ENCODE measurements around the gene AGBL4. TPM values are rescaled to one million over a fixed set of nuclear protein-coding genes. Genes with fewer than 3 reads are reported as not detected.

Gene AGBL4
- total RNA-seq, 1 experiment from 2014 or later = not detected

DNA sequence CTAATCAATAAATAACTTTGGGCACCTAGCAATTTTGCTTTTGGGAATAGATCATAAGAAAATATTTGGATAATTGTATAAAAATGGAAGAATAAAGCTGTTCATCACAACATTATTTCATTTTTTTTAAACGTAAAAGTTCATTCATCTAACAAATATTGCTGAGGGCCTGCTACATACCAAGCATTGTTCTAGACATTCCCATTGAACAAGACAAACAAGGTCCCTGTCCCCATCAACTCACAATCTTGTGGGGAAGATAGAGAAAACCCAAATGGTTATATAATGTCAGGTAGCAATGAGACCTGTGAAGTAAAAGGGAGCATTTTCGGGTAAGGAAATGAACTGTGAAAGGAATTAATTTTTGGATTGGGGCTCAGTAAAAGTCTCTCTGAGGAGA, 1193.0 kb downstream of the AGBL4 start:
- DNase-seq (ENCODE audit: low read depth) = no peak

DNA sequence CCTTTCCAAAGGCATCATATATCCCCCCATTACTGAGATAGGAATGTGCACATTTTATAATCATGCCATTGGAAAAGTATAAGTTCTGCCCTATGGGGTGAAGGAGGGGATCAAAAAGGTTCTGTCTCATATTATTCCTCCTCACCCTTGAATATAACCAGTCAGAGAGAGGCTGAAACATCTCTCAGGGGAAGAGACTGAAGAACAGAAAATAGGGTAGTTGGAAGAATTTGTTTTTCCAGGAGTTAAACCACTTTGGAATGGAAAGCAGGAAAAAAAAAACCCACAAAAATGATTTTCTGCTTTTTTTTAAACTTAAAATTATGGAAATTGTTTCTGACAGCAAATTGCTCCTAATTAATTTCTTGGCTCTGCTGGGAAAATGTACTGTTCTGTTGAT, 1194.3 kb downstream of the AGBL4 start:
- no peak for DNase-seq (ENCODE audit: low read depth)

DNA sequence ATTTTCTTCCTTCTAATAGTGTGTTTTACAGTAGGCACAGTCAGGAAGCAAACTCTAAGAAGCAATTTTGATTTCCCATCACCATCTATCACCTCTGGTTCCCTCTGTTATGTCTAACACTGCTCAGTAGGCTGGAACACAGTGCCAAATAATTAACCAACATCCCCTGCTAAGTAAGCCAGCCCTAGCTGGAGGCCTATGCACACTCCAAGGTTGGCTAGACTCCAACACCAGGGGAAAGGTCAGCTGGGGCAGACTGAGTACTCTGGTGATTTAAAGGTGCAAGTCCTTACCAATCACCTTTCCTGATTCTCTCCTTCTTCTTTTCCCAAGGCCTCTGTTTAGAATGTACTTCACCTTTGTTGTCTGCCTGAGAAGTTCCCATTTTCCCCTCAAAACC, 1200.6 kb downstream of the AGBL4 start:
- no peak for DNase-seq (ENCODE audit: low read depth)

DNA sequence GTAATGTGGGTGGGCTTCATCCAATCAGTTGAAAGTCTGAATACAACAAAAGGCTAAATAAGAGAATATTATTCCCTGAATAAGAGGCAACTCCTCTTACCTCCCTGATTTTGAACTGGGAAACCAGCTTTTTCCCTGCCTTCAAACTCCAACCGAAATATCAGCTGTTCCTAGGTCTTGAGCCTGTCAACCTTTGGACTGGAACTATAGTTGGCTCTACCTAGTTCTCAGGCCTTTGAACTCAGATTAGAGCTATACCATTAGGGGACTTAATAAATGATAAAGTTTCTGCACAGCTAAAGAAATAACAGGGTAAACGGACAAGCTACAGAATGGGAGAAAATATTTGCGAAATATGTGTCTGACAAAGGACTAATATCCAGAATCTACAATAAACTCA, 1203.3 kb downstream of the AGBL4 start:
- DNase-seq (ENCODE audit: low read depth) = no peak

DNA sequence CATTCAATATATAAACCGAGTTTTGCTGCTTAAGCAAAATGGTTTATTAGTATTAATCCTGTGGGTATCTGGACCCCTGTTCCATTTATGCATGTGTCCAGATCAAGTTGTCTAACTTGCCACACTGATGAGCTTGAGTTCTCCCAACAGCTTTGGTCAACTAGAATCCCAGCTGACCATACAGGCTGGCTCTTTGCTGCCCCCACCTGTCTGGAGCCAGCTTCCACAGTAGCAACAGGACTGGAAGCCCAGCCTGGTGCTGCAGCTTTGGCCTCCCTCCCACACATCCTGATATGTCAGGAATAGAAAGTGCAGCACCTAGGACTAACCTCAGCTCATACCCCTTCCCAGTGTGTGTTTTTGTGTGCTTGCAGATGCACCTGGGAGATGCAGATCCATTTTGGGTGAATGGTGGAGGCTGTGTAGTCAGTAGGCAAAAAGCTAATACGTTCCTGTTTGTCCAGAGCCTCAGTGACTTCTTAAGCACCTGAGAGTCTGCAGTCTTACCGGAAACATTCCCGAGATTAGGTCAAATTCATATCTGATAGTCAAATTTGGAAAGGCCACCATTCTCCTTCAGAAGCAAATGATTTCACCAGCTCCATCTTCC, 1206.1 kb downstream of the AGBL4 start:
- DNase-seq (ENCODE audit: low read depth) = peak; percentile 15

DNA sequence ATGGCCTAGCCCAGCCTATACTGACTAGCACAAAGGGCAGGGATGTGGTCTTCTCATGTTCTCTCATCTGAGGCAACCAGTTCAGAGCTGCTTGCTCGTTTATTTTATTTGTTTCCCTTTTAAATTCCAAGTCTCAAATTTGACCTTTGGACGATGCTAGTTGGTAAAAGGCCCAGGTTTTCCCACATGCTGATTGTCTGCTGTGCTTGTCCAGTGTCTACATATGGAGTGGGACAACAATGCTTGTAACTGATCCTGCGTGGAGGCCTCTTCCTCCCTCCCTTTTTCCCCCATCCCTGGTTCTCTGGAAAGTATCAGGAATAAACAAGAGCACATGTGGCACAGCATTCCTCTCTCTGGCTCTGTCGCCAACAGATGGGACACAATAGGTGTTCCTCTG, 1213.0 kb downstream of the AGBL4 start:
- no peak for DNase-seq (ENCODE audit: low read depth)

DNA sequence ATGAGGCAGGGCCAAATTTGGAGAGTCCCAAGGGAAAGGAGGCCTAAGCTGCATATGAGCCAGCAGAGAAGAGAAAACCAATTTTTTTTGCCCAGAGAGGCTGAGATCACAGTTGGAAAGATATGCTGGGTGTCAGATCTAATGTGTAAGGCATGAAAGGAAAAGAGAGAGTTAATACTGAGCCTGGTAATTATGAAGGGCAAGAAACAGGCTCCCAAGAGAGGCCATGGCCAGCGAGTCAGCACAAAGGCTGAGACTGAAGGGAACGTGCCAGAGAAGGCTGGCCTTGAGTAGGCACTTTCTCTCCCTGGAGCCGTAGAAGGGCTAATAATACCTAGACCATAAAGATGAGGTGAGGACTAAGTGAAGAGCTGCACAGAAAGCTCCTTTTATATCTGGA, 1215.3 kb downstream of the AGBL4 start:
- DNase-seq (ENCODE audit: low read depth) = no peak

DNA sequence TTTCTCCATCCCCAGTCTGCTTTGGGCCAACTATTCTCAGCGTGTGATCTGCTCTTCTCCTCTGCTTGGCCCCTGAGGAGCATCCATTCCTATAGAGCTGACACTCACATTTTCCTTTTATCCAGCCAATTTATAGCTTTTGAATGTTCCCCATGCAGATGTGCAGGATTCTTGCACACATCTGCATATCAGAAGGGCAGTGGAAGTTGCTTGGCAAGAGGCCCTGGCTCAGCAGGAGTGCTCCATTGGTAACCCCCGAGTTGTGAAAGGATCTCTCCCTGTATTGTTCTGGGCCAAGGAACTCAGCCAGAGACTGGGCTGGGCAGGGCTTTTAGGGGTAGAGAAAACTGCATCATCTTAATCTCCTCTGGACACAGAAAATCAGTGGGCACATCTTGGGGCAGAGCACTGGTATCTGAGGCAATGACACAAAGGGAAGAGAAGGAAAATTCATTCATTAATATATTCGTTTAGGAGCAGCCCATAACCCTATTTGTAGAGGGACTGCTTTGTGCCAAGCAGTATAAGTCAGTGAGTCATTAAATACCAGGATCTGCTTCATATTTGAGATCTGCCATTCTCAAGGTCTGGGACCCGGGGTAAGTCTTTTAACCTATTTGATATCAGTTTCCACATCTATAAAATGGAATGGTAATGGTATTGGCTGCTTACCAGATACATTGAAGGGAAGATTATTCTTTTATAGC, 1216.0 kb downstream of the AGBL4 start:
- DNase-seq (ENCODE audit: low read depth) = no peak

DNA sequence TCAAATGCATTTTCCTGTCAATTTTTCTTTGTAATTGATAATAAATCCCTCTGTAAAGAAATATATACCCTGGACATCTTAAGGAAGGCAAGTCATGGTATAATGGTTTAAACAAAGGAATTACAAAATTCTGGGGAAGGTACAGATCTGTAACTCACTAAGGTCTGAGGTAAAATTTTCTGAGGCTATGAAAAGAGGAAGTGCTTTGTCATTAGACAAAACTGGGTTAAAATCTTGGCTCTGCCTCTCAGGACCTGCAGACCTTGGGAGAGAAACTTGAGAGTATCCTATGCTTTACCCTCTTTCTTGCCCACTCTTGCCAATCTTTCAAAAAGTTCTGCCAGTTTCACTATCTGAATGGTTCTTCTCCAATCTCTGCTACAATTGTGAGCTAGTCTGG, 1220.3 kb downstream of the AGBL4 start:
- DNase-seq (ENCODE audit: low read depth) = no peak

DNA sequence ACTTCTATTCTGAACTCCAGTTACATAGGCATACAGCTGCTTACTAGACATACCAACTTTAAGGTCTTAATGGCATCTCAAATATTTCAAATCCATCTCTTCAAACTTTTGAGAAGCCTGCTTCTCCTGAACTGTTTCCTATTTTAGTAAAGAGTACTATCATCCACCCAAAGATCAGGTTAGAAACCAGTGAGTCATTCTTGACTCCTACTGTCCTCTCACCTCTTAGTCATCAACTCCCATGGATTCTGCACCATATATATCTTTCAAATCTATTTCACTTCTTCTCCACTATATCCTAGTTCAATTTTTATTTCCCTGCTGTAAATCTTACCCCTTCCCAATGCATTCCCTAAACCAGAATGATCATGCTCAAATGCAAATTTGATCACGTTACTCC, 1228.9 kb downstream of the AGBL4 start:
- peak; percentile 0 for DNase-seq (ENCODE audit: low read depth)

DNA sequence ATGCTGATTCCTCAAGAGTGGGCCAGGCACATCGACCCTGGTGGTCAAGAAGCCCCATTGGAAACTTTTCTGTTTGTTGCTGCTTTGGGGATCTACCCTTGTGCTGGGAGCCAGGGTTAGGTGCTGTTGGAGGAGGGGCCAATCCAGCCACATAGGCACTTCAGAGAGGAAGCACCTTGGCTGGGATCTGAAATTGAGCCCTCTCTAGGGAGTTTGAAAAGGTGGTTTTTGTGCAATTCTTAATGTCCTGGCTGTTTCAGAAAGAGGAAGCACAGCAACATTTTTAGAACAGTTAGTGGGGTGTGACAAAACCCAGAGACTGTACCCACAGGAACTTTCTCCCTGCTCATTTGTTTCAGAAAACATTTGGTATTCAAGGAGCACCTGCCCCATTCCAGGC, 1229.9 kb downstream of the AGBL4 start:
- DNase-seq (ENCODE audit: low read depth) = no peak

DNA sequence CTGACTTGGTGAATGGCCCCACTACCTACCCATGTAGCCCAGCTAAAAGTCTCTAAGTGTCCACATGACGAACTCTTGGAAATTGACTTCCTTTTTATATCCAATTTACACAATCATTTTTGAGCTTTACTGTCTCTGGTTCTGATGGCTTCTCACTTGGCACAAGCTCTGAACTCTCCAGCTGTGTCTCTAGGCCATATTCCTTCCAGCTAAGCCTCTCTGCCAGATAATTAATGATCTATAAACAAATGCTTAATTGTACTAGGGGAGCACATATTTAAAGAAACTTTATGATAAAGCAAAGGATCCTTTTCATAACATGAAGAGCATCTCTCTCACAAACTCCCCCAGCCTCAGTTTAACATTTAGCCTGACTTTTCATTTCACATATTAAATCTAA, 1230.8 kb downstream of the AGBL4 start:
- DNase-seq (ENCODE audit: low read depth) = no peak

DNA sequence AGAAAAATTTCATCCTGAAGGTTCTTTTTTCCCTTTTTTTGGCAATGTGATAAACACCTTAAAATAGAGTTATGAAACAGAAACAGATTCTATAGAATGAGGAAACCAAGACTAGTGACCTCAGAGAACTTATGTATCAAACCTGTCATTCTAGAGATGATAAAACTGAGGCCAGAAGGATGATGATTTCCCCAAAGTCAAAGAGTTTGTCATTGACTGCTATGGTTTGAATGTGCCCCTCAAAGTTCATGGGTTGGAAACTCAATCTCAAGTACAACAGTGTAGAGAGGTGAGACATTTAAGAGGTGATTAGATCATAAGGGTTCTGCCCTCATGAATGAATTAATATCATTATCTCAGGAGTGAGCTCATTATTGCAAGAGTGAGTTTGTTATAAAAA, 1233.4 kb downstream of the AGBL4 start:
- no peak for DNase-seq (ENCODE audit: low read depth)

DNA sequence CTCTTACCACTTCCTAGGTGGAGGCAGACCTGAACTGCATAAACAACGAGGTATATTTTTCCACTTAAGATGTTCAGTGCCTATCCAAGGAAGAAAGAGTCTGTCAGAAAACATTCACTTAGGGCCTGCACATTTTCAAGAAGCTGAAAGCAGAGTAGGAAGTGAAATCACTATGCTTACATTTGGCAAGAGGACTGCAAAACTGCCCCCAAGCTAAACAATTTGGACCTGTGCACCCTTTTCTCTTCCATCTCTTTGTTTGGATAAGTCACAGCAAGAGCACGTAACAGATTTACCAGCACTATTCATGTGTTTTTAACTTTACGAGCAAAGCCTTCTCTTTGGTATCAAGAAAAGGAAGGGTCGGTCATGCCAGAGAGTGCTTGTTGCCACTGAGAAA, 1233.9 kb downstream of the AGBL4 start:
- no peak for DNase-seq (ENCODE audit: low read depth)

DNA sequence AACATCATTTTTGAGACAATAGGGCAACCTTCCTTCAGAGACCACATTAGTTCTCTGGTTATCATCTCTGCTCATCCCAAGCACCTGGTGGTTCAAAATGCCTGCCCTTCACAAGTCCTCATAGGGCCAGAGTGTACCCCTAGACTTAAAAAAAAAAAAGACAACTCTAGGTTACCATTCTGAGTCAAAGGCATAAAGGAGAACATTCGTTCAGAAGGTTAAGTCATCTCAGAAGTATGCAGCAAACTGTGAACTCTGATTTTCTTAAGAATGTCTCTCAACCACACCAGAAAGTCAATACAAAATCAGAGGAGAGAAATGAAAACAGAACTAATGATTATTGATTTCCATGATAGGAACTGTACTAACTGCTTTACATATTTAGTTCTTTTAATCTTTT, 1237.9 kb downstream of the AGBL4 start:
- no peak for DNase-seq (ENCODE audit: low read depth)

DNA sequence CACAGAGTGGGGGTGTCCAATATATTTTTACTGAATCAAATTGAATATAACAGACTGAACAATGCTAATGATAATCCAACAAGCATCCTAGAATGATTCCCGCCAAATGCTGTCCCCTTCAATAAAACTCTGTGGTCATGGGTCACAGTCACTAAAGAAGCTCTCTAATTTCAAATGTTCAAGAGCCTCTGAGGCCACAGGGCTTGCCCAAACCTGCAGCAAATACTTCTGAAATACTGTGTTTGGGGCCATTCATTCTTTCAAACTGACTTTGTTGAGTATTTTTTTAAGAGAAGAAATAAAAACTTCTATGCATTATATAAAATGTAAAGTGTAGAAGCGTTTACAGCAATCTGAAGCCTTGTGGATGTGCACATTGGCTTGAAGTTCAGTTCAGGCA, 1239.5 kb downstream of the AGBL4 start:
- DNase-seq (ENCODE audit: low read depth) = no peak

DNA sequence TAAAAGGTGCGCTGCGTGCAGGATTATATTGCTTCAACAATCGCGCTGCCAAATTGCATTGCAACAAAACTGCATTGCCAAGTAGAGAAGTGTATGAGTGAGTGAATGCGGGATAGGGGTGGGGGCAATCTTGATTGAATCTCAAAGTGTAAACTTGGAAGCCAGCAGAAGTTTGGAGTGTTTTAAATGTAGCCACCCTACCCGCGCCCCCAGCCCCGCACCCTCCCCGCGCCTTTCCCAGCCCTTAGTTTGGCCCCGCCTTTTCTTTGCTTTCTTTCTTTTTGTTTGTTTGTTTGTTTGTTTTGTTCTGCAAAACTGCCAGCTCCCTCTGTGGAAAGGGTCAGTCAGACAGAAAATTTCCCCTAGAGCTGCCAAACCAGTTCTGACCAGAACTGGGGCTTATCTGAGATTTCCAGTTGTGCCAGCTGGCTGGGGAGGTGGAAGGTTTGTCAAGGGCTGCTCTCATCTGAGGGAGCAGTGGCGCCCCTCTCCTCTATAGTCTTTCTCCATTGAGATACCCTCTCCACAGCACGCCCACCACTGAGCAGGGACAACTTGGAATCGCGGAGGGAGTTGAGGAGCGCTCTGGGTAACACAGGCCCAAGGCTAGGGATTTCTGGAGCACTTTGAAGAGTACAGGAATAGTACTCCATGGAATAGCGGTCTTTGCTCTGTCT, 1246.4 kb downstream of the AGBL4 start:
- no peak for DNase-seq (ENCODE audit: low read depth)

DNA sequence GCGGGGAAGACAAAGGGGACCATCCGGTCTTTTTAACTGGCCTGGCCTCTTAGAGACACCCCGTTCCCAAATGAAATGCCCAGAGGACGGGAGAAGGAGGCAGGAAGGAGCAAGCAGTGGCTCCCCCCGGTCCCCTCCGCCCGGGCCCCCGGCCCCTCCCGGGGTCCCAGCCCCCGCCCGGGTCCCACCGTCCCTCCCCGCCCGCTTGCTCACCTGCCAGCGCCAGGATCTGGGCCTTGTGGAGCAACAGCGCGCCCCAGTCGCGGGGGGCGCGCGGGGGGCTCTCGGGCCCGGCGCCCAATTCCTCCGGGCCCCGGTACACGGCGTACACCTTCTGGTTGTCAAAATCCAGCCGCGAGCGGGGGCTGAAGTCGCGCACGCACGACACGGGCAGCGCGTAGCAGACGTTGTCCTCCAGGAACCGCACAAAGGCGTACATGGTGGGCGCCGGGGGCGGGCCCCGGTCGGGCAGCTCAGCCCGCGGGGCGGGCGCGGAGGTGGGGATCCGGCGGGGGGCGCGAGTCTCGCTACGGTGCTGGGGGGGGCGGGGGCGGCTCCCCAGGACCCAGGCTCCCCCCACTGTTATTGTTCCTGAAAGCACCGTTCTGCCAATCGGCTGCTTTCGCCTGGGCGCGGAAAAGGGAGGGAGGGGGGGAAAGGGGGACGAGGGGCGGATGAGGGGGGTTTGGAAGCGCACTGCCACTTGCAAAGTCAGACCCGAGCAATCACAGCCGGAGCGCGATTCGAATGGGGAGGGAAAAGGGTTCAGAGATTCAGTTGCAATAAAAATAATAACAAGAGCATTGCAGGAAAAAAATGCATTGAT, 1247.1 kb downstream of the AGBL4 start, which contains the start of gene BEND5:
Gene BEND5 (minus strand): TSS at position 499 of the 826 bp plus-strand sequence. CDS start 60 bp downstream, at position 439.
- DNase-seq (ENCODE audit: low read depth) = peak; percentile 13

DNA sequence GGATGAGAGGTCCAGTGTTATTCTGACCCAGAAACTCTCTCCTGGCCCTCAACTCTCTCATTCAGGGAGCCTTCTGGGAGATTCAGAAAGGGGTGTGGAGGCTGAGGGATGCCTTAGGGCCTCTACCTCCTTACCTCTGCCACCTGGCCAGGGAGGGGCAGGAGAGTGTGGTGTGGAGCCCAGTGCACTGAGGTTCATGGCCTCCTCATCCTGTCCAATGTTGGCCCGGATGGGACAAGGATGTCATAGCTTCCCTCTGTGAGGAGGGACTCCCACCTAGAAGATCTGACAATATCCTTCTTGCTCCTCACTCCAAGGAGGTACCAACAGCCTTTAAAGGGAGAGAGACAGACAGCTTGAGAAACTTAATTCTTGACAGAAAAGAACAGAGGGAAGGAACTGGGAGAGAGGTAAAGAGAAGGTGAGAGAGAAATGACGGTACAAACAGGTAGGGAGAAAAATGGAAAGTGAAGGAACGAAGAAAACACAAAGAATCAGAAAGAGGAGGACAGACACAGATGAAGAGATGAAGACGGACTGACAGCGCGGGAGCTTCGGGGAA, 1247.8 kb downstream of the AGBL4 start:
- DNase-seq (ENCODE audit: low read depth) = no peak

DNA sequence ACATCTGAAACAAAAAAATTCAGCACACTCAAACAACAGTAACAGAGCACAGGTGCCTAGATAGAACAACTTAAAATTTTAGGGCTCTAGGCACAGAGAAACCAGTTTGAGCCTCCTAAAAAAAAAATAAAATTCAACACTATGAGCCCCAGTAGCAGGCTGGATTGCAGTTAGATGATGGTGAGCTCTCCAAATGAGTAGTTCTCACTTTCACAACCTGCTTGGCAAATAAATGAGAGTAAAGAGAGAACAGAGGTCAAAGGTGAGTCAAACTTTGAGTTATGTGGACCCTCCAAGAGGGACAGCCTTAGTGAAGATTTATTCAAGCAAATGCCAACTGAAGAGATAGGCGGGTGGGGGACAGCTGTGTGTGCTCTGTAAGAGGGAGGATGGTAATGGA, 1250.6 kb downstream of the AGBL4 start:
- no peak for DNase-seq (ENCODE audit: low read depth)

DNA sequence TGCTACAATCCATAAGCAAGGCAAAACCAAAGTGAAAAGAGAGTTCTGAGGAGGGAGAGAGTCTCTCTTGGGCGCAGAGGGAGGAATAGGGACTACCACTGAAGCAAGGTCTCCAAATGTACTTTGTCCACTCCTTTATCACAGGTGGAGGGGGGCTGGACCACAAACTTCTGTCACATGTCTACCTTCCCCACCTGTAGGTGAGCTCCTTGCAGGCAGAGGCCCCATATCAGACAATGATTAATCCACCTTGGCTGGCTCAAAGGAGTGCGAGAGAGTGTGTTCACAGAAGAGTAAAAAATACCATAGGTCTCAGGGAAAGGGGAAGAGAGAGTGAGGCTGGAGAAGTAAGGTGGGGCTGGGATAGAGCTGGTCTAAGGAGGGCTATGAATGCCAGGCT, 1251.5 kb downstream of the AGBL4 start:
- no peak for DNase-seq (ENCODE audit: low read depth)

DNA sequence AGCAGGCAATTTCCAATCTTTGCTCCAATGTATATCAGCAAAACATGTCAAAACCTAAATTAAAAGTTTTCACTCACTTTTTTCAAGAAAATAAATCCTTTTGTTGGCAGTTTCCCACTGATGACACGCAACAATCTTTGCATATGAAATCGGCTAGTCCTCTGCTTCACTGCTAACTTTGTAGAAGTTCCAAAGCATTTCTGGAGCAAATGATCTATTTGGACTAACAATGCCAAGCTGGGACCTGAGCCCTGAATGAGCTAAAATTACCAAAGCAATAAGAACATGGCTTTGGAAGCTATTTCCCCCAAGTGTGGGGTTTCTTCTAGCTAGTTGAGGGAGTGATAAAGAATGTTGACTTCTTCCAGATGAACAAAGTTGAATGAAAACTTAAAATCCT, 1252.2 kb downstream of the AGBL4 start:
- DNase-seq (ENCODE audit: low read depth) = no peak
